HEK293 (cell line): ENCODE data around the gene WIPI1.
A peak's percentile ranks its signal among the peaks of the same experiment; 100 is the strongest.

Source experiments
- CTCF ChIA-PET: fragments of 350-600 bp; formaldehyde crosslinking; extraction: SDS; loops from one replicate; lab custom pipeline; 2021; ENCODE audit warnings: antibody characterized with exemption; lab: Yijun Ruan, JAX
- POLR2A ChIA-PET: fragments of 300-600 bp; formaldehyde crosslinking; extraction: SDS; loops from one replicate; lab custom pipeline; 2020; ENCODE audit warnings: antibody characterized with exemption, inconsistent platforms; lab: Yijun Ruan, JAX
- H3K27ac ChIP-seq: fragments of 200-500 bp; sonication (Bioruptor generic); 2 replicates; pipeline ENCODE4 v1.5.1; 2014; ENCODE audit warnings: low read depth, low read length, control low read depth, inconsistent platforms; ENCODE audit errors: extremely low read depth
- H3K36me3 ChIP-seq, 2 experiments: fragments of 200-500 bp in 1 of 2; sonication (Bioruptor generic) in 1 of 2; 1 replicate in 1 of 2; 2 replicates in 1 of 2; pipeline ENCODE4 v1.5.1; 2014 to 2017; ENCODE audit warnings: inconsistent platforms in 2 of 2, low read length in 2 of 2; ENCODE audit not compliant: control insufficient read depth in 2 of 2, insufficient read depth in 1 of 2
- H3K4me1 ChIP-seq: fragments of 200-500 bp; sonication (Bioruptor generic); 2 replicates; pipeline ENCODE4 v1.5.1; 2014; ENCODE audit warnings: mild to moderate bottlenecking, low read length, inconsistent platforms; ENCODE audit not compliant: control insufficient read depth, insufficient read depth
- H3K4me3 ChIP-seq: 2 replicates; pipeline ENCODE4 v1.5.1; 2011; ENCODE audit warnings: low read depth, mild to moderate bottlenecking, control low read depth, low read length, moderate library complexity
- H3K9me3 ChIP-seq: fragments of 200-500 bp; sonication (Bioruptor generic); 2 replicates; pipeline ENCODE4 v1.5.1; 2014; ENCODE audit warnings: low read depth, low read length, inconsistent platforms; ENCODE audit not compliant: control insufficient read depth, insufficient read depth
- CTCF ChIP-seq: fragments of 450-650 bp; formaldehyde crosslinking; IDR thresholded peaks from 2 replicates; pipeline ENCODE4 v1.5.1; 2016; ENCODE audit warnings: missing biosample characterization, missing genetic modification characterization
- PRDM10 ChIP-seq: fragments of 450-650 bp; formaldehyde crosslinking; IDR thresholded peaks from 2 replicates; pipeline ENCODE4 v1.5.1; 2016; ENCODE audit warnings: missing biosample characterization, missing genetic modification characterization
- ZBTB49 ChIP-seq: fragments of 450-650 bp; formaldehyde crosslinking; IDR thresholded peaks from 2 replicates; pipeline ENCODE4 v1.5.1; 2016; ENCODE audit warnings: missing biosample characterization, missing genetic modification characterization, low read depth
- ZBTB8A ChIP-seq: fragments of 450-650 bp; formaldehyde crosslinking; IDR thresholded peaks from 2 replicates; pipeline ENCODE4 v1.5.1; 2016; ENCODE audit warnings: missing biosample characterization, missing genetic modification characterization
- ZNF169 ChIP-seq: fragments of 450-650 bp; formaldehyde crosslinking; IDR thresholded peaks from 2 replicates; pipeline ENCODE4 v1.5.1; 2016; ENCODE audit warnings: missing biosample characterization, missing genetic modification characterization
- ZNF184 ChIP-seq: fragments of 450-650 bp; IDR thresholded peaks from 2 replicates; pipeline ENCODE4 v1.5.1; 2018; ENCODE audit warnings: missing biosample characterization, mild to moderate bottlenecking, missing genetic modification characterization
- ZNF223 ChIP-seq: fragments of 450-650 bp; formaldehyde crosslinking; IDR thresholded peaks from 2 replicates; pipeline ENCODE4 v1.5.1; 2016; ENCODE audit warnings: missing biosample characterization, missing genetic modification characterization
- ZNF398 ChIP-seq: fragments of 450-650 bp; formaldehyde crosslinking; IDR thresholded peaks from 2 replicates; pipeline ENCODE4 v1.5.1; 2017; ENCODE audit warnings: missing biosample characterization, missing genetic modification characterization
- ZNF639 ChIP-seq: fragments of 450-650 bp; formaldehyde crosslinking; IDR thresholded peaks from 2 replicates; pipeline ENCODE4 v1.5.1; 2016; ENCODE audit warnings: missing biosample characterization, missing genetic modification characterization
- ZNF645 ChIP-seq: fragments of 450-650 bp; formaldehyde crosslinking; IDR thresholded peaks from 2 replicates; pipeline ENCODE4; 2016; ENCODE audit warnings: missing biosample characterization, missing genetic modification characterization
- ZNF664 ChIP-seq: fragments of 450-650 bp; formaldehyde crosslinking; IDR thresholded peaks from 2 replicates; pipeline ENCODE4 v1.5.1; 2016; ENCODE audit warnings: missing biosample characterization, missing genetic modification characterization
- ZNF843 ChIP-seq: fragments of 450-650 bp; formaldehyde crosslinking; IDR thresholded peaks from 2 replicates; pipeline ENCODE4 v1.5.1; 2016; ENCODE audit warnings: missing biosample characterization, missing genetic modification characterization

The WIPI1 gene

GRCh38 chr17:68398691-68399637 lies 58.3 kb downstream of the WIPI1 start (continued):
- TF ChIP-seq ZNF639, result 0 out of 2 replicates have a peak, but pooled peaks have one; percentile 36

- Histone ChIP-seq H3K27ac (no peak overlapping the region), H3K4me3 (no peak overlapping the region), H3K4me1 (no peaks in the 10 kb centered on the region; the same call in 1 of the 2 replicates), H3K36me3 (no peaks in the 10 kb centered on the region), H3K9me3 (no peaks in the 10 kb centered on the region)
- CTCF ChIA-PET, result interaction anchor here (0.6 to 1.1 kb wide), 2 partner anchors 39 to 193 kb away, joined by 3 to 4 read pairs; no protein-coding TSS in a partner anchor
- POLR2A ChIA-PET, result no interaction called here
- TF ChIP-seq ZBTB8A (tag by site-specific recombination), result no peak
- TF ChIP-seq PRDM10, result no peak
- no peak for TF ChIP-seq ZNF398 (tag by site-specific recombination)
- TF ChIP-seq CTCF (tag by site-specific recombination), result no peak
- TF ChIP-seq ZNF645, result no peak
- no peak for TF ChIP-seq ZNF664 (tag by site-specific recombination)
- TF ChIP-seq ZNF169 (tag by site-specific recombination), result no peak
- no peak for TF ChIP-seq ZNF184 (tag by site-specific recombination)
- no peak for TF ChIP-seq ZNF843
- TF ChIP-seq ZNF223 (tag by site-specific recombination), result no peak
- no peak for TF ChIP-seq ZBTB49
- TF ChIP-seq, all 188 proteins: peak for 0
Measured at GRCh38 chr17:68397108-68397536, 60.2 kb downstream of the WIPI1 start.
